Body of pancreas (tissue), 4 donors: ENCODE results near the gene NDUFAF5.

Experiments
- POLR2A ChIP-seq, 3 donors: fragments of 450-650 bp; IDR thresholded peaks; one replicate each; pipeline ENCODE4 v1.6.1; 2016; ENCODE audit warnings: antibody characterized with exemption in 3 of 3, mild to moderate bottlenecking in 2 of 3
- TF ChIP-seq, protein P1 (sequence below), 7 experiments: fragments of 450-650 bp in 4 of 7; fragments of 200-600 bp in 3 of 7; sonication (generic) in 3 of 7; IDR thresholded peaks; one replicate each; pipeline ENCODE4 v1.5.1; 2016 to 2019; ENCODE audit warnings: antibody characterized with exemption in 7 of 7

DNA sequence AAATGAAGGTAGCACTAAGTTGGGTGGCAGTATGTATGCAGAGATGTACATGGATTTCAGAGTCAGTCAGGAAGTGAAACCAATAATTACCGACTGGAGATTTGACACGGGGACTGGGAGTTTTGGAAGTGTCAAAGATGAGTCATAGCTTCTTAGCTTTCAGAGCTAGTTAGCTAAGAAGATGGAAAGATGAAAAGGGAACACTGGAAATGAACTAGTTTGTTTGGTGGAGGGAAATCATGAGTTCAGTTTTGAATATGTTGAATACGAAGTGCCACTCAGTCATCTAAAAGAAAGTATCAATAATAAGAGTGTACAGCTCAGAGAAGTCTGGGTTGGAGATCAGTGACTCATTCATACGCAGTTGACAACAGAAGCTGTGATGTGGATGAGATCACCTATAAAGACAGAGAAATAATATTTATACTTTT is 7.6 kb upstream of the NDUFAF5 start:
- TF ChIP-seq, protein P1, sequence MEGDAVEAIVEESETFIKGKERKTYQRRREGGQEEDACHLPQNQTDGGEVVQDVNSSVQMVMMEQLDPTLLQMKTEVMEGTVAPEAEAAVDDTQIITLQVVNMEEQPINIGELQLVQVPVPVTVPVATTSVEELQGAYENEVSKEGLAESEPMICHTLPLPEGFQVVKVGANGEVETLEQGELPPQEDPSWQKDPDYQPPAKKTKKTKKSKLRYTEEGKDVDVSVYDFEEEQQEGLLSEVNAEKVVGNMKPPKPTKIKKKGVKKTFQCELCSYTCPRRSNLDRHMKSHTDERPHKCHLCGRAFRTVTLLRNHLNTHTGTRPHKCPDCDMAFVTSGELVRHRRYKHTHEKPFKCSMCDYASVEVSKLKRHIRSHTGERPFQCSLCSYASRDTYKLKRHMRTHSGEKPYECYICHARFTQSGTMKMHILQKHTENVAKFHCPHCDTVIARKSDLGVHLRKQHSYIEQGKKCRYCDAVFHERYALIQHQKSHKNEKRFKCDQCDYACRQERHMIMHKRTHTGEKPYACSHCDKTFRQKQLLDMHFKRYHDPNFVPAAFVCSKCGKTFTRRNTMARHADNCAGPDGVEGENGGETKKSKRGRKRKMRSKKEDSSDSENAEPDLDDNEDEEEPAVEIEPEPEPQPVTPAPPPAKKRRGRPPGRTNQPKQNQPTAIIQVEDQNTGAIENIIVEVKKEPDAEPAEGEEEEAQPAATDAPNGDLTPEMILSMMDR (IDR thresholded peaks at IDR 0.05), result no peak
- no peak for TF ChIP-seq POLR2A (IDR thresholded peaks at IDR 0.05)
